Right atrium auricular region (tissue), 2 donors: ENCODE results near the gene NACC2. TPM values are rescaled to one million over a fixed set of nuclear protein-coding genes. Genes with fewer than 3 reads are reported as not detected.

ENCODE experiments used
- DNase-seq: peaks from one replicate; pipeline ENCODE4 v3.0.0-alpha.2; 2019; ENCODE audit warnings: low spot score
- H3K27ac ChIP-seq, 2 donors: fragments of 200-600 bp; sonication (generic); 1 replicate in 1 of 2; 2 replicates in 1 of 2; pipeline ENCODE4 v1.5.1; 2016 to 2019
- H3K27me3 ChIP-seq, 2 donors: fragments of 200-600 bp; sonication (generic); one replicate each; pipeline versions ENCODE4 v1.5.1 to v1.6.0; 2017 to 2019
- H3K36me3 ChIP-seq: fragments of 200-600 bp; sonication (generic); one replicate; pipeline ENCODE4 v1.5.1; 2016
- H3K4me1 ChIP-seq, 2 donors: fragments of 200-600 bp; sonication (generic); one replicate each; pipeline versions ENCODE4 v1.5.1 to v1.6.0; 2017 to 2019
- H3K4me3 ChIP-seq, 2 donors: fragments of 200-600 bp; sonication (generic); 1 replicate in 1 of 2; 2 replicates in 1 of 2; pipeline ENCODE4 v1.5.1; 2017 to 2019; ENCODE audit warnings: mild to moderate bottlenecking in 1 of 2, moderate library complexity in 1 of 2
- H3K9me3 ChIP-seq, 2 donors: fragments of 200-600 bp; sonication (generic); one replicate each; pipeline ENCODE4 v1.5.1; 2019
- total RNA-seq, 2 donors: library from RNA; depleted of rRNA; stranded (reverse); fragments of >200 nt; gene quantifications; one replicate each; pipeline ENCODE4 v1.1.0, GENCODE V29; 2016
- TF ChIP-seq, protein P1 (sequence below), 2 donors: fragments of 200-600 bp; sonication (generic); IDR thresholded peaks; one replicate each; pipeline ENCODE4 v1.5.1; 2019; ENCODE audit warnings: antibody characterized with exemption in 2 of 2

The NACC2 gene
- total RNA-seq, 2 donors from 2014 or later, result 49.1 to 55.5 TPM

DNA sequence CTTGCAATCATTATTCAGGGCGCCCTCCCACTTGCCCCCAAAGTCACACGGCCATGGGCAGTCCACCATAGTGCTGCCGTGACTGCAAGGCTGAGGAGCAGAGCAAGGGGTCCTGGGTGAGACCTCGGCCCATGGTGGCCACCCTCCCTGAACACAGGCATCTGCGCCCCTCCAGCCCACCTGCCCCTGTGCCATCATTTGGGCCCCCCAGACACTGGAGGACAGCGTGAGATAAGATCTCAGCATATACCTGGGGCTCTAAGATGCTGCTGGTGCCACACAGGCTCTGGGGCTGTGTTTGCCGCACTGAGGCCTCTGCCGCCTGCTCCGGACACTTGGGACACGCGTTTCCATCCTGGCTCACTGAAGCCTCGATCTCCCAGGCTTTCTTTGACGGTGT lies 20.1 kb upstream of the NACC2 start:
- peaks cover 0 to 36% of the 10 kb centered on the region in 2 donors for H3K4me1 ChIP-seq
- DNase-seq, result no peak

DNA sequence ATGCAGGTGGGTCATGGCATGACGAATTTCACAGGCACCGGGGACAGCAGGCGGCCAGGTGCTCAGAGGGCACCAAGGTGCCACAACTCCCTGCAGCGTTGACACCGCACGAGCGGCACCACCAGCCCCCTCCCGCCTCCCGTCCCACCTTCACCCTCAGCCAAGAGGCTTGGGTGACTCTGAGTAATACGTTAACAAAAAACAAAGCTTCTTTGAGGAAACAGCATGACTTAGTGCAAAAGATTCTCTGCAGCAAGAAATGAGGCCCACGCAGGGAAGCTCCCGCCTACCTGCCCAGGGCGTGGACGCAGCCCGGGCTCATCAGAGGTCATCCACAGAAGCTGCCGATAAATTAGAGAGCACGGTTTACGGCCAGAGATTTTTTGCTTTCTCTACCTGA lies 19.5 kb upstream of the NACC2 start:
- H3K27me3 ChIP-seq, result no peaks in the 10 kb centered on the region
- TF ChIP-seq, protein P1, sequence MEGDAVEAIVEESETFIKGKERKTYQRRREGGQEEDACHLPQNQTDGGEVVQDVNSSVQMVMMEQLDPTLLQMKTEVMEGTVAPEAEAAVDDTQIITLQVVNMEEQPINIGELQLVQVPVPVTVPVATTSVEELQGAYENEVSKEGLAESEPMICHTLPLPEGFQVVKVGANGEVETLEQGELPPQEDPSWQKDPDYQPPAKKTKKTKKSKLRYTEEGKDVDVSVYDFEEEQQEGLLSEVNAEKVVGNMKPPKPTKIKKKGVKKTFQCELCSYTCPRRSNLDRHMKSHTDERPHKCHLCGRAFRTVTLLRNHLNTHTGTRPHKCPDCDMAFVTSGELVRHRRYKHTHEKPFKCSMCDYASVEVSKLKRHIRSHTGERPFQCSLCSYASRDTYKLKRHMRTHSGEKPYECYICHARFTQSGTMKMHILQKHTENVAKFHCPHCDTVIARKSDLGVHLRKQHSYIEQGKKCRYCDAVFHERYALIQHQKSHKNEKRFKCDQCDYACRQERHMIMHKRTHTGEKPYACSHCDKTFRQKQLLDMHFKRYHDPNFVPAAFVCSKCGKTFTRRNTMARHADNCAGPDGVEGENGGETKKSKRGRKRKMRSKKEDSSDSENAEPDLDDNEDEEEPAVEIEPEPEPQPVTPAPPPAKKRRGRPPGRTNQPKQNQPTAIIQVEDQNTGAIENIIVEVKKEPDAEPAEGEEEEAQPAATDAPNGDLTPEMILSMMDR (IDR thresholded peaks at IDR 0.05), result no peak
- peaks cover 0 to 35% of the 10 kb centered on the region in 2 donors for H3K4me1 ChIP-seq
- no peak overlapping the region for H3K4me3 ChIP-seq
- peaks cover 16% of the 10 kb centered on the region for H3K36me3 ChIP-seq
- DNase-seq, result no peak
- H3K27ac ChIP-seq, result no peak overlapping the region
- no peaks in the 10 kb centered on the region for H3K9me3 ChIP-seq

More for the DNA sequence above, 20.1 kb upstream of the NACC2 start:
- Histone ChIP-seq H3K36me3 (peaks cover 16% of the 10 kb centered on the region), H3K27ac (no peak overlapping the region), H3K4me3 (no peak overlapping the region), H3K9me3 (no peaks in the 10 kb centered on the region), H3K27me3 (no peaks in the 10 kb centered on the region)
- TF ChIP-seq, protein P1 (IDR thresholded peaks at IDR 0.05), result no peak

GRCh38 chr9:136112541-136112940 lies 17.5 kb upstream of the NACC2 start:
- H3K4me1 ChIP-seq, result peaks cover 0 to 43% of the 10 kb centered on the region in 2 donors
- H3K9me3 ChIP-seq, result no peaks in the 10 kb centered on the region
- peaks cover 16% of the 10 kb centered on the region for H3K36me3 ChIP-seq
- no peaks in the 10 kb centered on the region for H3K27me3 ChIP-seq
- no peak for DNase-seq
- TF ChIP-seq, protein P1 (IDR thresholded peaks at IDR 0.05), result no peak
- no peak overlapping the region for H3K27ac ChIP-seq
- H3K4me3 ChIP-seq, result no peak overlapping the region

DNA sequence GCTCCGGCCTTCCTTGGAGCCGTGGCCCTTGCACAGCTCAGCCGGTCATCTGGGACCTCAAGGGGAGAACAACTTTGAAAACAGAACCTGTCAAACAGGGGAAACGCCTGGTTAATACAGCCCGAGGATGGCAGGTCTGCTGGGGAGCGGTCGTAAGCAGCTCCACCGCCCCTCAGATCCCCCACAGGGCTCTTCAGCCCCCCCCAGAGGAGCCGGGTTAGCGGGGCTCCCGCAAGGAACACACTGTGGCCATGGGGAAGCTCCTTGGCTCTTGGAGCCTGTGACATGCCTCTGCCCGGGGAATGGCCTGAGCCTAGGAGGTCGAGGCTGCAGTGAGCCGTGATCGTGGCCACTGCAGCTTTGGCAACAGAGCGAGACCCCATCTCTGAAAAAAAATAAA lies 16.8 kb upstream of the NACC2 start:
- Histone ChIP-seq H3K27me3 (no peaks in the 10 kb centered on the region), H3K36me3 (peaks cover 16% of the 10 kb centered on the region), H3K9me3 (no peaks in the 10 kb centered on the region), H3K4me1 (peaks cover 0 to 42% of the 10 kb centered on the region in 2 donors), H3K27ac (no peak overlapping the region), H3K4me3 (no peak overlapping the region)
- no peak for DNase-seq
- TF ChIP-seq, protein P1 (IDR thresholded peaks at IDR 0.05), result no peak

DNA sequence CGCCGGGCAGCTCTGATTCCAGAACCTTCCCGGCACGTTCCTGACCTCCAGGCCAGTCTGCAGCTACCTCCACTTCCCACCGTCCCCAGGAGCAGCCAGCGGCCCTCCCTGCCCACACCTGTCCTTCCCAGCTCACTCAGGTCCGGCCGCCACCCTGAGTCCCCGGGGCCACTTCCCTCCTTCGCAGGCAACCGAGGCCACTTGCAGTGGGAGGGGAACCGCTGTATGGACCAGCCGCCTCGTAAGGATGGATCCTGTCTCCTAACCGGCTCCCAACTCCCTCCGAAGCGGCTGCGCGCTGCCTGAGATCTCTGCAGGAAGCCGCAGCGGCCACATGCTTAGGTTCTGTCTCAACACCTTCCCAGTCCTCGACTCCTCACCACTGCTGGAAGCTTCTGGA lies 16.1 kb upstream of the NACC2 start:
- peaks cover 0 to 48% of the 10 kb centered on the region in 2 donors for H3K4me1 ChIP-seq
- H3K4me3 ChIP-seq, result no peak overlapping the region
- no peak for DNase-seq
- peak overlapping the region in 1 of 2 donors; percentile 83 for H3K27ac ChIP-seq
- H3K27me3 ChIP-seq, result no peaks in the 10 kb centered on the region
- TF ChIP-seq, protein P1 (IDR thresholded peaks at IDR 0.05), result no peak
- no peaks in the 10 kb centered on the region for H3K9me3 ChIP-seq
- H3K36me3 ChIP-seq, result peaks cover 12% of the 10 kb centered on the region
